Activated CD4-positive, alpha-beta T cell treated with anti-CD3 and anti-CD28 coated beads, Interleukin-2, amount 10 ng/mL, durations not matched to agents 24 days and 14 days (primary cell): ENCODE data around the gene POU2AF1. TPM values are rescaled to one million over a fixed set of nuclear protein-coding genes. Genes with fewer than 3 reads are reported as not detected.

Experiments
- DNase-seq: peaks from one replicate; pipeline ENCODE4 v3.0.0; 2022
- H3K27ac Mint-ChIP-seq: one replicate; pipeline ENCODE4 v1.8.0; 2022; ENCODE audit warnings: mild to moderate bottlenecking, mixed read lengths
- H3K27me3 Mint-ChIP-seq: one replicate; pipeline ENCODE4 v1.8.0; 2022; ENCODE audit warnings: mixed read lengths
- H3K36me3 Mint-ChIP-seq: one replicate; pipeline ENCODE4 v1.8.0; 2022; ENCODE audit warnings: low read depth, mild to moderate bottlenecking, mixed read lengths
- H3K4me1 Mint-ChIP-seq: one replicate; pipeline ENCODE4 v1.8.0; 2021; ENCODE audit warnings: mixed read lengths
- H3K4me3 Mint-ChIP-seq: one replicate; pipeline ENCODE4 v1.8.0; 2022; ENCODE audit warnings: mild to moderate bottlenecking, moderate library complexity, mixed read lengths
- H3K9me3 Mint-ChIP-seq: one replicate; pipeline ENCODE4 v1.8.0; 2021; ENCODE audit warnings: mixed read lengths
- intact Hi-C: fragments of 100-400 bp; cut with micrococcal nuclease; formaldehyde crosslinking; loops from one replicate; pipeline ENCODE4 v1.15.1; 2023
- total RNA-seq: library from RNA; stranded (reverse); gene quantifications from 2 replicates; pipeline ENCODE4 v1.2.3, GENCODE V29; 2022

Gene POU2AF1
- total RNA-seq, 1 donor from 2014 or later, result 68.9 TPM

DNA sequence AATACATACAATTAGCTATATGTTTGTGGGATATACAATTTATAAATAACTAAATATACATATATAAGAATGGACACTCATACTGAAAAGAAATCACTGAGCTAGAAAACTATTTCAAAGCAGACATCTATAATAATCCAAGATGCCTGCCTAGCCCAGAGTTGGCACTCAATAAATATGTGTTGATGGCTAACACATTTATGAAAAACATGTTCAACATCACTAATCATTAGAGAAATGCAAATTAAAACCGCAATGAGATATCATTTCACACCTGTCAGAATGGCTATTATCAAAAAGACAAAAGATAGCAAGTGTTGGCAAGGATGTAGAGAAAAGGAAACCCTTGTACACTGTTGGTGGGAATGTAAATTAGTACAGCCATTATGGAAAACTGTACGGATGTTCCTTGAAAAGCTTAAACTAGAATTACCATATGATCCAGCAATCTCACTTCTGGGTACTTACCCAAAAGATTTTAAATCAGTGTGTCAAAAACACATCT, 29.8 kb downstream of the POU2AF1 start:
- peaks cover 24% of the 10 kb centered on the region for H3K36me3 Mint-ChIP-seq
- intact Hi-C loops, result no loop called here
- no peaks in the 10 kb centered on the region for H3K9me3 Mint-ChIP-seq
- H3K27ac Mint-ChIP-seq, result no peak overlapping the region
- DNase-seq, result no peak
- H3K4me1 Mint-ChIP-seq, result no peaks in the 10 kb centered on the region
- H3K27me3 Mint-ChIP-seq, result peaks cover 8% of the 10 kb centered on the region
- H3K4me3 Mint-ChIP-seq, result no peak overlapping the region

DNA sequence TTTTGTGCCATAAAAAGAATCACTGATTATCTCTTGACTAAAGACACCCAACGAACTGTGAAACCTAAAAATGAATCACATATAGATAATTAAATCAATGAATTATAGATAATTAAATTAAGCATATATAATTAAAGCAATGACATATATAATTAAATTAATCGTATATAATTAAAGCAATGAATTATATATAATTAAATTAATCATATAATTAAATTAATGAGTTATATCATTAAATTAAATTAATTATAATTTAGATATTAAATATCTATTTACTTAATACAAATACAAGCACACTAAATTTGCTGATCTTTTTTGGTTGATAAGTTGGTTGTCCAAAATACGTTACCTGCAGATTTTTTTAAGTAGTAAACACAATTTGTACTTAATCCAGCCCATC, 30.9 kb downstream of the POU2AF1 start:
- H3K36me3 Mint-ChIP-seq, result peaks cover 14% of the 10 kb centered on the region
- DNase-seq, result no peak
- no peaks in the 10 kb centered on the region for H3K9me3 Mint-ChIP-seq
- peaks cover 8% of the 10 kb centered on the region for H3K27me3 Mint-ChIP-seq
- no peak overlapping the region for H3K4me3 Mint-ChIP-seq
- intact Hi-C loops, result no loop called here
- no peaks in the 10 kb centered on the region for H3K4me1 Mint-ChIP-seq
- H3K27ac Mint-ChIP-seq, result no peak overlapping the region

DNA sequence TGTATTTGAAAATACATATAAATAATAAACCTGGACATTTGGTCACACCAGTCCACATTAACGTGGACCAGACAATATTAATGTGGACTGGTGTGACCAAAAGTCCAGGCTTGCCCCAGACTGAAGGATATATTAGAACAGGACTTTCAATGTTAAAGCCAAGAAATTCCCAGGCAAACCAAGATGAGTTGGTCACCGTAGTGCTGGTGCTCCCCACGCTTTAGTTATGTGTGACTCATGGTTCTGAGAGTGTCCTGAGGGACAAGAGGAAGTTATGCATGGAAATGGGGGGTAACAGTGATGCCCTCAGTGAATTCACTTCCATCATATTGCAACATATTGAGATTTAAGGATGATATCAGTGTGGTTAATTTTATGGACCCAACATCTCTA, 31.4 kb downstream of the POU2AF1 start:
- Mint-ChIP-seq H3K4me1 (no peaks in the 10 kb centered on the region), H3K27ac (no peak overlapping the region)
- intact Hi-C loops, result no loop called here

DNA sequence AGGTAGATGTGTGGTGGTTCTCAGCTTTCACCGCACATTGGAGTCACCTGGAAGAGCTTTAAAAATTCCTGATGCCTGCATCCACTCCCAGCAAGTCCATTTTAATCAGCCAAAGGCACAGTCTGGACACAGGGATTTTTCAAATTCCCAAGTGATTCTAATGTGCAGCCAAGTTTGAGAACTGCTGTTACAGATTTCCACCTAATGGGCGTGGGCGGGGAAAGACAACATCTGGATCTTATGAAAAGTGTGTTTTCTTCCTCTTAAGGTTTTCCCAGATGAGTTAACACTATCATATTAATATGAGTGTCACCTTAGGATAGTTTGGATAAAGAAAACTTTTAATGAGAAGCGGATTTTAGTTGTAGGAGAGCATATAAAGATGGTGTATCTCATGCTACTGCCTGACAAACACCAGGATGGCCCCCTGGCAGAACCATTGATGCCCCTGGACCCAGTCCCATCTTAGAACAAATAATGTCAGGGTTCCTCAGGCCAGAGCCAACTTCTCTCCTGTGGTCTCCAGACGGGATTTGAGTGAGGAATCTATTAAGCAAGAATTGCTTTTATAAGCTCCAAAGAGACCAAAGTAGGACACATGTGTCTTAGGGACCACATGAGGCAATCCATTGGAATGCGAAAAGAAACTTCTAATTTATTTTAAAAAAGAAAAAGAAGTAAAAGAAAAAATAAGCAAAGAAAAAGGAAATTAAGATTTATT, 31.9 kb downstream of the POU2AF1 start:
- Mint-ChIP-seq H3K9me3 (no peaks in the 10 kb centered on the region), H3K36me3 (peaks cover 7% of the 10 kb centered on the region), H3K4me1 (no peaks in the 10 kb centered on the region), H3K27me3 (peaks cover 8% of the 10 kb centered on the region), H3K4me3 (no peak overlapping the region), H3K27ac (no peak overlapping the region)
- intact Hi-C loops, result no loop called here
- DNase-seq, result no peak

More for the DNA sequence above, 31.4 kb downstream of the POU2AF1 start:
- no peaks in the 10 kb centered on the region for H3K9me3 Mint-ChIP-seq
- H3K4me3 Mint-ChIP-seq, result no peak overlapping the region
- peaks cover 8% of the 10 kb centered on the region for H3K27me3 Mint-ChIP-seq
- DNase-seq, result no peak
- H3K36me3 Mint-ChIP-seq, result peaks cover 11% of the 10 kb centered on the region

DNA sequence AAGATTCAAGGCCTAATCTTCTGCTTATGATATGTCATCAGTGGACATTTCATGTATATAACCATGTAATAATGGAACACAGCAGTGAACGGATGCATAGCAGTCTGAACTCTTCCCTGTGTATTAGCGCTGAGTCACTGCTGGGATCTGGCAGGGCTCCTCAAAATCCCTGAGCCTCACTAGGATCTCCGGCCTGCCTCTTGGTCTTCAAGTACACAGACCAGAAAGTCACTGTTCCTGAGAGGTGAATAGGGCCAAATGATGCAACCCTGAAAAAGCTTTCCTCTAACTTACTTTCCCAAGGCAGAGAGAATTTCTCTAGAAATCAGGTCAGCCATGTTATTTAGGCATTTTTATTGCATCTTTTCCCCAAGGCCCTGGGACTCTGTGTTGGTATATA, 35.0 kb downstream of the POU2AF1 start:
- Mint-ChIP-seq H3K27ac (no peak overlapping the region), H3K4me1 (no peaks in the 10 kb centered on the region), H3K9me3 (peaks cover 6% of the 10 kb centered on the region), H3K36me3 (peaks cover 3% of the 10 kb centered on the region), H3K27me3 (peaks cover 4% of the 10 kb centered on the region), H3K4me3 (no peak overlapping the region)
- DNase-seq, result no peak
- intact Hi-C loops, result no loop called here

DNA sequence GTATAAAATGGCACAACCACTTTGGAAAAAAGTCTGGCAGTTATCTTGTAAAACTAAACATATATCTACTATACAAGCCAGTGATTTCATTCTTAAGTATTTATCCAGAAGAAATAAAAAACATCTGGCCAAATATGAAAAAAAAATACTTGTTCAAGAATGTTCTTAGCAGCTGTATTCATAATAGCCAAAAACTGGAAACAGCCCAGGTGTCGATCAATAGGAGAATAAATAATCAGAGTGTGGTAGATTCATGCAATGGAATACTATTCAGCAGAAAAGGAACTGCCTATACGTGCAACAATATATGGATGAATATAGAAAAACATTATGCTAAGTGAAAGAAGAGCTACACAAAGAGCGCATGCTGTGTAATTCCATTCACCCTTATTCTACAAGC, 36.7 kb downstream of the POU2AF1 start:
- no peak overlapping the region for H3K4me3 Mint-ChIP-seq
- H3K27ac Mint-ChIP-seq, result no peak overlapping the region
- no peaks in the 10 kb centered on the region for H3K4me1 Mint-ChIP-seq
- intact Hi-C loops, result no loop called here
- H3K27me3 Mint-ChIP-seq, result peaks cover 6% of the 10 kb centered on the region
- no peak for DNase-seq
- H3K9me3 Mint-ChIP-seq, result peaks cover 6% of the 10 kb centered on the region
- peaks cover 3% of the 10 kb centered on the region for H3K36me3 Mint-ChIP-seq

DNA sequence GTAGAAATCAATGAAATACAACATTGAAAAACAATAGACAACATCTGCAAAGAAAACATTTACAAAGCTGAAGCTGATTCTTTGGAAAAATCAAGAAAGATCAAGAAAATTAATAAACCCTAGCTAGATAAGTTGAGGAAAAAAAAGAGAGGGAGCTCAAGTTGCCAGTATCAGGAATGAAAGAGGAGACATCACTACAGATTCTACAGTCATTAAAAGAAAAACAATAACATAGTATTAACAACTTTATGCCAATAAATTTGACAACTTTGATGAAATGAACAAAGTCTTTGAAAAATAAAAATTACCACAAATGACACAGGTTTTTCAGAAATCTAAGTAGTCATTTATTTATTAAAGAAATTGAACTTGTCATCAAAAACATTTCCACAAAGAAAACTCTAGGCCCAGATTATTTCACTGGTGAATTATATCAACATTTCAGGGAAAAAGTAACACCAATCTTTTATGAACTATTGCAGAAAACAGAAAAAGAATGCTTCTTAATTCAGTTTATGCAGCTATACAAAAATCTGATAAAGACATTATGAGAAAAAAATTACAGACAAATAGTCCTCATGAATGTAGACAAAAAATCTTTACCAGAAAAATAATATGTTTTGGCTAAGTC, 39.2 kb downstream of the POU2AF1 start:
- Mint-ChIP-seq H3K36me3 (peaks cover 3% of the 10 kb centered on the region), H3K4me1 (no peaks in the 10 kb centered on the region), H3K9me3 (peaks cover 6% of the 10 kb centered on the region), H3K4me3 (no peak overlapping the region), H3K27me3 (peaks cover 8% of the 10 kb centered on the region), H3K27ac (no peak overlapping the region)
- intact Hi-C loops, result no loop called here
- DNase-seq, result no peak

DNA sequence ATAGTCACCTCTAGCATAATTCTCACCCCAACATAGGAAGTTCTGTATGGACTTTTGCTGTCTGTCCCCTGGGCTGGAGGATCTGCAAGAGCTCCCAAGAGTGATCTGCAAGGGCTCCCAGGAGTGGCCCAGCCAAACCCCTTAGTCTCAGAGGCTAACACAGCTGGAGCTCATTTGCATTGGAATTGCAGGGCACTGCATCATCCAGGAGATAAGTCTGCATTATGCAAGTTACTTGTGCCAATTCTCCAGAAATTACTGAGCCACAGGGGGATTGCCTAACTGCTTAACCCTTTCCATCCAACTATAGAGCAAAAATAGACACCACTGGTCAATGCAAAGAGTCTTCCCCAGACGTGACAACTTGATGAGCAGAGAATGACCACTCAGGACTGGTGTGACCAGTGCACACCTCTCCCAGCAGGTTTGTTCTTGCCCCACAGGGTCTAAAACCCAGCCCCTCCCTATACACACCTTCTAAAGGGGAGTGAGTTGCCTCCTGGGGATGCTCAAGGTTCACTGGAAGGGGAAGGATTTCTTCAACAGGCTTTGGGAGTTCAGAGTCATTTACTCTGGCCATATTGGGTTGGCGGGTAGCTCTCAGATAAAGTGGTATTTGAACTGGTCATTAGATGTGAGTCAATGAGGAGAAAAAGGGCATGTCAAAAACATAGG, 42.4 kb downstream of the POU2AF1 start:
- no peak overlapping the region for H3K27ac Mint-ChIP-seq
- peaks cover 8% of the 10 kb centered on the region for H3K27me3 Mint-ChIP-seq
- no peak overlapping the region for H3K4me3 Mint-ChIP-seq
- intact Hi-C loops, result no loop called here
- H3K9me3 Mint-ChIP-seq, result peaks cover 6% of the 10 kb centered on the region
- no peak for DNase-seq
- peaks cover 3% of the 10 kb centered on the region for H3K36me3 Mint-ChIP-seq
- no peaks in the 10 kb centered on the region for H3K4me1 Mint-ChIP-seq

DNA sequence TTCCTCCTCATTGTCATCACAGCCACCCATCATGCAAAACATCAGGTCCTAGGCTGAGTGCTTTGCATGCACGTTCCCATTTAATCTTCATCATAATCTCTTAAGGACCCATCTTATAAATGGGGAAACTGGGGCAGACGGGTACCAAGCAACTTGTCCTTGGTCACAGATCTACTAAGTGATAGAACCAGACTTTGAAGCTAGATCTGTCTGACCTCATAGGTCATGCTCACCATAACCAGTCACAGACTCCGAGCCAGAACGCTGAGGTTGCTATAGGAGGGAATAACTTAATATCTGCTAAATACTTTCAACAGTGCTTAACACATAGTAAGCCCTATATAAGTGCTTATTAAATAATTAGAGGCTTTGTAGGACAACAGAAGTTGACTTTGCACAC, 43.0 kb downstream of the POU2AF1 start:
- Mint-ChIP-seq H3K9me3 (peaks cover 6% of the 10 kb centered on the region), H3K27ac (no peak overlapping the region), H3K4me1 (no peaks in the 10 kb centered on the region), H3K36me3 (peaks cover 3% of the 10 kb centered on the region), H3K4me3 (no peak overlapping the region), H3K27me3 (peaks cover 8% of the 10 kb centered on the region)
- intact Hi-C loops, result no loop called here
- DNase-seq, result no peak

DNA sequence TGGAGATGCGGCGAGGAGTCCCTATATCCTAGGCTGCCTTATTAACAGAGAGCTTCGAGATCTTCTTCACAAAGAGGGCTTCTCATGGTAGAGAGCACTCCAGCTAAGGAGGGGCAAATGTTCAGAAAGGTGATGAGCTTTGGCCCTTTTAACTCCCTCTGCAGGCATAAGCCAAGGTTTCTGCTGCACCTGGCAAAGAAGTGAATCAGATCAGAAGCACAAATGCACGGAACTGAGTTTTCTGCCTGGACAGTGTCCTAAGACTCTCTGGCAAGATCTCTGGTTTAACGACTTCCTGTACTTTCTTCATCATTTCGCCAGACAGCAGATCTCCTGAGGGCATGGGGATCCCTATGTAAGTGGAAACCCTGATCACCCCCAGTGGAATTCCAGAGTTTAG, 43.5 kb downstream of the POU2AF1 start:
- intact Hi-C loops, result no loop called here
- H3K27me3 Mint-ChIP-seq, result peaks cover 8% of the 10 kb centered on the region

DNA sequence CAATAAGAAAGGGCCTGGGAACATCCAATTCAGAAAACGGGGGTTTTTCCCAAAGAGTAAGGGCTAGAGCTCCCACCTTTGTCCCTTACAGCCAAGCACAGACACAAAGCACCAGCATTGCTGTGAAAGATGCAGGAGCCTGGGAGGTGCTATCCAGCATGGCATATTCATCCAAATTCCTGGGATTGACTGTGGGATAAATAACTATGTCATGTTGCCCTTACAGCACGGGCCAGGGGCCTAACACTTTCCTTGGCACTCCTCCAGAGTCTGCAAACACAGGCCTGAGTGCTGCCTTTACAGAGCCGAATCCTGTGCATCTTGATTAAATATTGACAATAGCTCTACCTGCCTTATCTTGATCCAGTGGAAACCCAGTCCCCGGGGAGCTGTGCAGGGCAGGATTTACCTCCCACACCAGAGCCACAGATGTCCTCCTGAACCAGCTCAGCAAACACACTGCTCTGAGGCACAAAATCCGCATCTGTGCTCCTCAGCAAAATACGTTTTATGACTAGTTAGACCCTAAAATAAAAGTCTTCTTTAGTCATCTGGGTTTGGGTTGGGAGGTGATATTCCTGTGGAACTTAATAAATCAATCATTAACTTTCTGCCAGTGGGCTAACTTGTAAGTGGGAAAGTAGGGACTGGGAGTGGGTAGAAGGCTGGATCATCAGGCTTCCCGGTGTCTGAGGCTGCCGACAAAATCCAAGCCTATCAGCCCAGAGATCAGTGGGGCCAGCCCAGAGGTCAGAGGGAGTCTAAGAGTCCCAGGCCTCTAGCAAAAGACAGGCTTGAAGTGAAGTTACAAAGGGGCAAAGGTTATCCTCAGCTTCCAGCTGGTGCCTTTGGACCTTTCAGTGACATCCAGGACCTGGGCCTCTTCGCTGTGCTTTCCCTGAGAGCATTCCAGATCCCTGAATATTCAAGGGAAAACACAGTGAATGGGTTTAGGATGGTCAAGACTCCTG, 44.3 kb downstream of the POU2AF1 start:
- no peak overlapping the region for H3K27ac Mint-ChIP-seq

More for the DNA sequence above, 43.5 kb downstream of the POU2AF1 start:
- H3K36me3 Mint-ChIP-seq, result peaks cover 3% of the 10 kb centered on the region
- no peaks in the 10 kb centered on the region for H3K4me1 Mint-ChIP-seq
- no peak overlapping the region for H3K4me3 Mint-ChIP-seq
- DNase-seq, result no peak
- H3K27ac Mint-ChIP-seq, result no peak overlapping the region
- H3K9me3 Mint-ChIP-seq, result peaks cover 6% of the 10 kb centered on the region

DNA sequence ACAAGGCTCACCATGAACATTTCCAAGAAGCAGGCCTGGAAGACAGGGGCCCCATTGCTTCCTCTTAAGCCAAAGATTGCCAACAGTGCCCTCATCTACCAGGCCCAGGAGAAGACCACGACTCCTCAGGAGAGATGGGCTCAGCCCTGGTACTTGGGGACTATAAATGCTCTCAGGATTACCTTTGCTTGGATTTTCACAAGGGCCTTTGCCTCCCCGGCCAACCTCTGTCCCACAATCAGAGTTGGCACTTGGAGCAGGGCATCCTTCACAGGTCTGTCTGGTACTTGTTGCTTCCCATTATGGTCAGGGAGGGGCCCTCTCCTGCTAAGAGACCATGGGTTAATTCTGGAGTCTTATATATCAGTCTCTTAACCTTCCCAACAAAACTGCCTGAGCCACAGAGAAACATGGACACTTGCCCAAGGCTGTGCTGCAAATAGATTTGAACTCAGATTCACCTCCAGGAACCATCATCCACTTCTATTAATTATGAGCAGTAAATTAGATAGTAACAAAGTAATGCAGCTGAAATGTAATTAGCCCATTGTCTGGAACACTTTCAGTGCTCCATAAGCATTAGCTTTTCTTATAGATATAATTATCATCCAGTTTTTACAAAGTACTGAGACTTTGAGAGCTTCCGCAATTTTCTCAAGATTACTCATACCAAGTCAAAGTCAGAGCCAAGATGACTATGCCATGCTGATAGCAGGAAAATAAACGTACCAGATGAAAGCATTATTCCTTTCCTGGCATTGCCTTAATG, 47.2 kb downstream of the POU2AF1 start:
- Mint-ChIP-seq H3K27ac (no peak overlapping the region), H3K27me3 (peaks cover 2% of the 10 kb centered on the region)

More for the DNA sequence above, 44.3 kb downstream of the POU2AF1 start:
- Mint-ChIP-seq H3K9me3 (peaks cover 5% of the 10 kb centered on the region), H3K36me3 (peaks cover 3% of the 10 kb centered on the region), H3K4me1 (no peaks in the 10 kb centered on the region), H3K27me3 (peaks cover 8% of the 10 kb centered on the region), H3K4me3 (no peak overlapping the region)
- no peak for DNase-seq
- intact Hi-C loops, result no loop called here

More for the DNA sequence above, 47.2 kb downstream of the POU2AF1 start:
- Mint-ChIP-seq H3K36me3 (no peaks in the 10 kb centered on the region), H3K9me3 (no peaks in the 10 kb centered on the region), H3K4me1 (no peaks in the 10 kb centered on the region), H3K4me3 (no peak overlapping the region)
- DNase-seq, result no peak
- intact Hi-C loops, result no loop called here
